ENCODE data around the gene SLC16A10.

- TF ChIP-seq EZH2phosphoT487 (IDR thresholded peaks at IDR 0.05; ENCODE audit: insufficient read depth, low read depth) (no peak), EZH2 (IDR thresholded peaks at IDR 0.05; ENCODE audit: insufficient read depth, poor library complexity, severe bottlenecking) (no peak)
These were observed 189.0 kb downstream of the SLC16A10 start for GRCh38 chr6:111276335-111276734.

Measured in GM23248 (cell line).